GM21528 (cell line): Measurements from ENCODE around the gene TAS2R10.

Source experiments
- ATAC-seq: cut with Tn5 transposase; IDR thresholded peaks from one replicate; pipeline ENCODE4 v1.9.1; 2021; ENCODE audit warnings: mild to moderate bottlenecking, moderate library complexity; ENCODE audit not compliant: unreplicated experiment, low FRiP score

TAS2R10 gene, protein sequence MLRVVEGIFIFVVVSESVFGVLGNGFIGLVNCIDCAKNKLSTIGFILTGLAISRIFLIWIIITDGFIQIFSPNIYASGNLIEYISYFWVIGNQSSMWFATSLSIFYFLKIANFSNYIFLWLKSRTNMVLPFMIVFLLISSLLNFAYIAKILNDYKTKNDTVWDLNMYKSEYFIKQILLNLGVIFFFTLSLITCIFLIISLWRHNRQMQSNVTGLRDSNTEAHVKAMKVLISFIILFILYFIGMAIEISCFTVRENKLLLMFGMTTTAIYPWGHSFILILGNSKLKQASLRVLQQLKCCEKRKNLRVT

GRCh38 chr12:10826258-10826657, at the start of gene TAS2R10:
TSS of gene TAS2R10 (minus strand) at chr12:10826358. CDS start at chr12:10826269, 89 bp downstream.
- ATAC-seq, result no peak

- no peak for ATAC-seq
Measured at GRCh38 chr12:10873378-10873777, 47.2 kb upstream of the TAS2R10 start.

GRCh38 chr12:10867381-10867780, 41.2 kb upstream of the TAS2R10 start:
- ATAC-seq, result no peak

DNA sequence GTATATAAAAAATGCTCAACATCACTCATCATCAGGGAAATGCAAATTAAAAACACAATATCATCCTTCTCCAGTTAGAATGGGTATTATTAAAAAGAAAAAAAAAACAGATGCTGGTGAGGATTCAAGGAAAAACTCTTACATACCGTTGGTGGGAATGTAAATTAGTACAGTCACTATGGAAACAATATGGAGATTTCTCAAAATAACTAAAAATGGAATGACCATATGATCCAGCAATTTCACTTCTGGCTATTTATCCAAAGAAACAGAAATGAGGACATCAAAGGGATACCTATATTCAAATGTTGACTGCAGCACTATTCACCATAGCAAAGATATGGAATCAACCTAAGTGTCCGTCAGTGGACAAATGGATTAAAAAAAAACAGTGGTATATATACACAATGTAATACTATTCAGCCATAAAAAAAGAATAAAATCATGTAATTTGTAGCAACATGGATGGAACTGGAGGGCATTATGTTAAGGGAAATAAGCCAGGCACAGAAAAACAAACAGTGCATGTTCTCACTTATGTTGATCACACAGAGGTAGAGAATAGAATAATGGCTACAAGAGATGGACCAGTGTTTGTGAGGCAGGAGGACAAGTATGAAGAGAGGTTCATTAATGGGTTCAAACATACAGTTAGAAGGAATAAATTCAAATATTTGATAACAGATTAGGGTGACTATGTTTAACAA, 37.5 kb upstream of the TAS2R10 start:
- no peak for ATAC-seq

GRCh38 chr12:10861366-10861765, 35.2 kb upstream of the TAS2R10 start:
- ATAC-seq, result no peak

DNA sequence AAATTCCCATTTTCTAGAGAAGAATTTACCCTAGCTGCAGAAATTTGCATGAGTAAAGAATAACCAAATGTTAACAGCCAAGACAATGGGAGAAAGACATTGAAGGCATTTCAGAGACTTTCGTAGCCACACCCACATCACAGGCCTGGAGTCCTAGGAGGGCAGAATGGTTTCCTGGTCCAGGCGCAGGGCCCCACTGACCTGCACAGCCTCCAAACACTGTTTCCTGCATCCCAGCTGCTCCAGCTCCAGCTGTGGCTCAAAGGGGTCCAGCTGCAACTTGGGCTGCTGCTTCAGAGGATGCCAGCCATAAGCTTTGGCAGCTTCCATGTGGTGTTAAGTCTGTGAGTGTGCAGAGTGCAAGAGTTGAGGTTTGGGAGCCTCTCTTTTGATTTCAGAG, 29.6 kb upstream of the TAS2R10 start:
- ATAC-seq, result no peak

GRCh38 chr12:10853776-10854175, 27.6 kb upstream of the TAS2R10 start:
- no peak for ATAC-seq

DNA sequence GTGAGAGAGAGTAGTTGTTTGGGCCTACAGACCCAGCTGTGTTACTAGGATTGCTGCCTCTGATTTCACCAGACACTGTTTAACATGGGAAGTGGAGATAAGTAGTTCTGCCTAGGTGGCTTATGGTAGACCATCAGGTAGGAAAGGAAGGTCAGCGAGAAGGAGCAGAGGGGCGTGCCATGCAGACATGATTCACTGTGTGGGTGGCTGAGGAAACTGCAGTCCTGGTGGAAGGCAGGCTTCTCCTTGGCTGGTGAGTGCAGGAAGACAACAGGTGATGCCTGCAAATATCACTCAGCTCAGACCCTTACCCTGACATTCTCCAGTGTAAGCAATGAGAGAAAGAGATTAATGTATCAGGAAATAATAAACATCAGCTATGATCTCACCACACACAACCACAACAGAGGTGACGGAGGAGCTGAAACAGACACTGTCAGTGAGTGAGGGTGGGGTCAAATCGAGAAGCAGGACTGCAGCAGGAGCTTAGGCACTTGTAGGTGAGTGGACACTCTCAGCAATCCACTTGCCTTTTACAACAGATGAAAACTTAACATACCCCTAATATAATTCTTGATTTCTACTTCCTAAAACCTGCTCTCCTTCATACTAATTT, 25.2 kb upstream of the TAS2R10 start:
- no peak for ATAC-seq

DNA sequence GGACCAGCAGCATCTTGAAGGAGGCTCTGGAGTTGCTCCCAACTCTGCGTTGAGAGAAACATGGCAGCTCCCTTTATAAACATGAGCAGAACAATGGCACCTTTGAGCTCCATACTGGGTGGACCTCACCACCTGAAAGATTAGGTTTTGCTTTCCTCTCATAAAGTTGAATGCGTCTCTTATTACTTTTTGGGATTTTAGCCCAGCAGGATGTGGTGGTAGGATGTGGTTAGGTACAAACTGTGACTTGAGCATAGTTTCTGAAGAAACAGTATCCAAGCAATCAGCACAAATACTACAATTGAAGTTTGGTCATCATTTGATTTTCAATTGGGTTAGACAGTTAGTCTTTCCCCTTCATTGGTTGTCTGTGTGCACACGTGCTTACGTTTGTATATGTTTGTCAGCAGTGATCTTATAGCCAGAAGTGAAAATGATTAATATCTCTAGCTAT, 23.3 kb upstream of the TAS2R10 start, which contains the start of gene PRR4:
Gene PRR4 (minus strand): TSS at position 51 of the 454 bp plus-strand sequence. CDS start 38 bp downstream, at position 13.
- ATAC-seq, result no peak

- no peak for ATAC-seq
Measured at GRCh38 chr12:10847744-10848143, 21.6 kb upstream of the TAS2R10 start.

DNA sequence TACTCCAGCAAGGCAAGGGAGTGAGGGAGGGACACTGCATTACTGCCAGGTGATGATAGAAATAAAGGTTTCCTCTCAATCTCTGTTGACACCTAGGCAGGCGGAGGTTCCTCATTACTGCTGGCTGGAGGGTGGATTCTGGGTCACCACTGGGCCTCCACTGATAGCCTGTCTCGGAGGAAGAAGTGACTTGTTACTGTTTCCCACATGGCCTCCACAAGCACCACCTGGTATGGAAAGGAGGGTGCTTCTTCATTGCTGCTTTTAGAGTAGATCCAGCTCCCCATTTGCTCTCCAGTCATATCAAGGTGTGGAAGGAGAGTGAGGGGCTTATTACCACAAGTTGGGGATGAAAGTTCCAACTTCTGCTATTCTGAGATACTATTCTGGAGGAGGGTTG, 16.7 kb upstream of the TAS2R10 start:
- no peak for ATAC-seq

GRCh38 chr12:10838461-10838860, 12.3 kb upstream of the TAS2R10 start:
- ATAC-seq, result no peak

- ATAC-seq, result no peak
Measured at GRCh38 chr12:10829994-10830393, 3.8 kb upstream of the TAS2R10 start.

DNA sequence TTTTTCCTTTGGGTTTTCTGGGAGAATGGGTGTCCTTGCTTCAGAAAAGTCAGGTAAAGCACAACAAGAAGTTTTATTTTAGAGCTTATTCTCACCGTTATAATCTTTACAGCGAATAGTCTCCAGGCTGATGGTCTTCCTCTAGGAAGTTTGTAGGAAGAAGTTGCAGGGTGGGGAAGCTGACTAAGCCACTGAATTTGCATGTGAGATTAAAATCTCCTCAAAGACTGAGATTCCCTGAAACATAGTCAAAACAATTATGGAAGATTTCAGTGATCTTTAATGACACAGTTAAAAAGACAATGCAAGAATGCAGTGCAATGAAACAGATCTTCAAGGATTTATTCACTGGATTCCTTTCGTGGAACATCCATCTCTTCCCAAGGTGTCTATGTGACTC, 1.2 kb downstream of the TAS2R10 start:
- ATAC-seq, result no peak

GRCh38 chr12:10811883-10812536, 14.1 kb downstream of the TAS2R10 start:
- ATAC-seq, result no peak

GRCh38 chr12:10810068-10810467, 16.1 kb downstream of the TAS2R10 start, which contains the start of gene TAS2R9:
TSS of gene TAS2R9 (minus strand) at chr12:10810168. CDS start at chr12:10810075, 93 bp downstream.
- no peak for ATAC-seq

DNA sequence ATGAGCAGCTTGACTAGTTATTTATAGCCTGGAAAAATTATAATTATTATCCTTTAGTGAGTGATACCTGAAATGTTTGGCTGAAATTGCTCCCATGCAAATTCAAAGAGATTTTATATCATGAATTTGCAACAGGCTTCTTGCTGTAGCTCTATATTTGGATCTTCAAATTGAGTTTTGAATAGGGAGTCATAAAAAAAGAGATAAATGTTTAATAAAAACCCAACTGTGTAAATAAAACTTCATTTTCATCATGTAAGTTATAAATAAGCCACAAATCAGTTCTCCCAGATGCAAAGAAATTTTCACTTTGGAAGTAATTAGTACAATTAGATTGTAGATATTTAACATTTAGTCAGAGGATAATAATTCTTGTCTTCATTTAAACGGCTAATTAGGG, 19.0 kb downstream of the TAS2R10 start, which contains the start of gene TAS2R8:
Gene TAS2R8 (minus strand): TSS at position 101 of the 400 bp plus-strand sequence. CDS start 306 bp downstream, outside the sequence.
- ATAC-seq, result no peak

- no peak for ATAC-seq
Measured at GRCh38 chr12:10802587-10802986, 23.6 kb downstream of the TAS2R10 start, which contains the start of gene TAS2R7. TSS of gene TAS2R7 (minus strand) at chr12:10802627. CDS start at chr12:10802570, 57 bp downstream.

- no peak for ATAC-seq
Measured at GRCh38 chr12:10801741-10802140, 24.4 kb downstream of the TAS2R10 start.

GRCh38 chr12:10794222-10794621, 31.9 kb downstream of the TAS2R10 start:
- no peak for ATAC-seq
